K562 treated with DMSO at 1 percent for 12 hours (cell line): ENCODE measurements around the gene TTR. TPM values are rescaled to one million over a fixed set of nuclear protein-coding genes. Genes with fewer than 3 reads are reported as not detected.

ENCODE experiments used
- total RNA-seq: library from RNA; unstranded; fragments of 300-600 nt; gene quantifications from 2 replicates; pipeline ENCODE4 v1.2.3, GENCODE V29; 2022; ENCODE audit not compliant: insufficient read depth

TTR gene
- total RNA-seq = not detected in 2 replicates

DNA sequence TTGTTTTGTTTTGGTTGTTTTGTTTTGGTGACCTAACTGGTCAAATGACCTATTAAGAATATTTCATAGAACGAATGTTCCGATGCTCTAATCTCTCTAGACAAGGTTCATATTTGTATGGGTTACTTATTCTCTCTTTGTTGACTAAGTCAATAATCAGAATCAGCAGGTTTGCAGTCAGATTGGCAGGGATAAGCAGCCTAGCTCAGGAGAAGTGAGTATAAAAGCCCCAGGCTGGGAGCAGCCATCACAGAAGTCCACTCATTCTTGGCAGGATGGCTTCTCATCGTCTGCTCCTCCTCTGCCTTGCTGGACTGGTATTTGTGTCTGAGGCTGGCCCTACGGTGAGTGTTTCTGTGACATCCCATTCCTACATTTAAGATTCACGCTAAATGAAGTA, at the start of gene TTR:
TSS of gene TTR (plus strand) at position 250 of the 400 bp plus-strand sequence. CDS start at position 276, 26 bp downstream.

Other genes starting within 250 kb of the TTR start
- not detected in 2 replicates for gene DSG4, start 215.1 kb upstream of the TTR start, total RNA-seq
- gene DSG3, start 144.1 kb upstream of the TTR start, total RNA-seq = 0.57 TPM in 1 of 2 replicates, not detected in the other
- 7.7 and 35.5 TPM in 2 replicates for gene DSG2, start 93.7 kb upstream of the TTR start, total RNA-seq
- 0.93 TPM in 1 of 2 replicates, not detected in the other for gene B4GALT6, start 92.7 kb downstream of the TTR start, total RNA-seq
- gene SLC25A52, start 169.0 kb downstream of the TTR start, total RNA-seq = not detected in 2 replicates